NB4 (cell line): Measurements from ENCODE around the gene PACS1.
"Not testable (repeated sequence)": the region's sequence is repeated elsewhere in the genome, so short reads cannot be mapped to it uniquely, and the experiment has no call there.

Experiments used
- DNase-seq: peaks from one replicate; pipeline ENCODE4 v3.0.0; 2010; ENCODE audit warnings: low read depth
- H3K4me3 ChIP-seq: one replicate; pipeline ENCODE4 v1.5.1; 2011; ENCODE audit warnings: mild to moderate bottlenecking, low read depth, low read length, moderate library complexity
- CTCF ChIP-seq: IDR thresholded peaks from one replicate; pipeline ENCODE4 v1.5.1; 2012; ENCODE audit warnings: low read depth, low read length
- MAX ChIP-seq: IDR thresholded peaks from 2 replicates; pipeline ENCODE4 v1.6.1; 2011; ENCODE audit warnings: low read depth, low read length
- MYC ChIP-seq: IDR thresholded peaks from 2 replicates; pipeline ENCODE4 v1.6.1; 2011; ENCODE audit warnings: low read depth, low read length
- POLR2A ChIP-seq: IDR thresholded peaks from 2 replicates; pipeline ENCODE4 v1.6.1; 2011; ENCODE audit warnings: mild to moderate bottlenecking; ENCODE audit not compliant: insufficient read length; ENCODE audit errors: extremely low read depth

Gene PACS1

GRCh38 chr11:66275984-66276612 is 206.0 kb downstream of the PACS1 start:
- no peak for TF ChIP-seq POLR2A
- no peak for TF ChIP-seq MAX
- TF ChIP-seq MYC = no peak
- no peak for TF ChIP-seq CTCF
- DNase-seq = no peak
- no peak overlapping the region for H3K4me3 ChIP-seq

GRCh38 chr11:66276619-66277018 is 206.5 kb downstream of the PACS1 start:
- not testable (repeated sequence) for H3K4me3 ChIP-seq

GRCh38 chr11:66277064-66277463 is 207.0 kb downstream of the PACS1 start:
- DNase-seq, H3K4me3 ChIP-seq: not testable (repeated sequence)

More at GRCh38 chr11:66276619-66277018, 206.5 kb downstream of the PACS1 start:
- not testable (repeated sequence) for DNase-seq

- DNase-seq = peak; percentile 64
- peak; percentile 17; the same call in 1 of the 2 replicates for TF ChIP-seq MAX
- 0 out of 2 replicates have a peak, but pooled peaks have one; percentile 24 for TF ChIP-seq MYC
- TF ChIP-seq POLR2A = no peak
- TF ChIP-seq CTCF = no peak
- no peak within 1 kb of the TSS for H3K4me3 ChIP-seq
Observed at GRCh38 chr11:66277471-66278362, 207.6 kb downstream of the PACS1 start, which contains the start of gene CNIH2. Gene CNIH2 (plus strand): TSS chr11:66278175. CDS start chr11:66278457, 282 bp downstream.

GRCh38 chr11:66278363-66279091 is 208.5 kb downstream of the PACS1 start:
- no peak overlapping the region for H3K4me3 ChIP-seq
- DNase-seq = peak; percentile 43
- no peak for TF ChIP-seq POLR2A
- no peak for TF ChIP-seq MAX
- no peak for TF ChIP-seq CTCF
- TF ChIP-seq MYC = no peak

- no peak for DNase-seq
- no peak for TF ChIP-seq CTCF
- TF ChIP-seq MAX = no peak
- TF ChIP-seq MYC = no peak
- TF ChIP-seq POLR2A = no peak
- H3K4me3 ChIP-seq = no peak overlapping the region
Observed at GRCh38 chr11:66279092-66279734, 209.1 kb downstream of the PACS1 start.
